ENCODE results near the gene TMEM126B.

DNA sequence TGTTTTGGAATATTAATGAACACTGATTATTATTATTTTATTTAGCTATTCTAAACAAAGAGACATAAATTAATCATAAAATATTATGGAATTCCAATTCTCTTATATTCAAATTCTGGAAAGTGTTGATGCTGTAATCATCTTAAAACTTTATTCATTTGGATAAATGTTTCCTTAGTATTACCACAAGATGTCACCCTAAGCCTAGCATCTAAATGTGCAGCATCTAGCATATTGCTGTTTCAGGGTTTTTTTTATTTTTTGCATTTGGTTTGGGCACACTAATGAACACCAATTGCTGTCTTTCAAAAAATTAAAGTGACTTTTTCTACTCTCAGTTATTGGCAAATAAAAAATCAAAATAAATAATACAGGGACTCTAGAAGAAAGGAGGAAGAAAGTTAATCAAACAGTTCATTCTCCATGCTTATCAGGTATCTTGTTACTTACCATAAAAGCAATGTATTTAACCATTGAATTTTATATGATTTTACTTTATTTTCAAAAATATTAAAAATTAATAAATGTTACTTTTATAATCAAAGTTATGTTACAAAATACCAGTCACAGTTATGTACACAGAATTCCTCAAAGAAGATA lies 33.0 kb upstream of the TMEM126B start:
- TF ChIP-seq FOXK2 (IDR thresholded peaks at IDR 0.05), result no peak
- TF ChIP-seq, protein P1, sequence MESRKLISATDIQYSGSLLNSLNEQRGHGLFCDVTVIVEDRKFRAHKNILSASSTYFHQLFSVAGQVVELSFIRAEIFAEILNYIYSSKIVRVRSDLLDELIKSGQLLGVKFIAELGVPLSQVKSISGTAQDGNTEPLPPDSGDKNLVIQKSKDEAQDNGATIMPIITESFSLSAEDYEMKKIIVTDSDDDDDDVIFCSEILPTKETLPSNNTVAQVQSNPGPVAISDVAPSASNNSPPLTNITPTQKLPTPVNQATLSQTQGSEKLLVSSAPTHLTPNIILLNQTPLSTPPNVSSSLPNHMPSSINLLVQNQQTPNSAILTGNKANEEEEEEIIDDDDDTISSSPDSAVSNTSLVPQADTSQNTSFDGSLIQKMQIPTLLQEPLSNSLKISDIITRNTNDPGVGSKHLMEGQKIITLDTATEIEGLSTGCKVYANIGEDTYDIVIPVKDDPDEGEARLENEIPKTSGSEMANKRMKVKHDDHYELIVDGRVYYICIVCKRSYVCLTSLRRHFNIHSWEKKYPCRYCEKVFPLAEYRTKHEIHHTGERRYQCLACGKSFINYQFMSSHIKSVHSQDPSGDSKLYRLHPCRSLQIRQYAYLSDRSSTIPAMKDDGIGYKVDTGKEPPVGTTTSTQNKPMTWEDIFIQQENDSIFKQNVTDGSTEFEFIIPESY (IDR thresholded peaks at IDR 0.05), result no peak
- TF ChIP-seq KDM1A (IDR thresholded peaks at IDR 0.05; ENCODE audit: borderline replicate concordance), result no peak
- TF ChIP-seq, protein P2, sequence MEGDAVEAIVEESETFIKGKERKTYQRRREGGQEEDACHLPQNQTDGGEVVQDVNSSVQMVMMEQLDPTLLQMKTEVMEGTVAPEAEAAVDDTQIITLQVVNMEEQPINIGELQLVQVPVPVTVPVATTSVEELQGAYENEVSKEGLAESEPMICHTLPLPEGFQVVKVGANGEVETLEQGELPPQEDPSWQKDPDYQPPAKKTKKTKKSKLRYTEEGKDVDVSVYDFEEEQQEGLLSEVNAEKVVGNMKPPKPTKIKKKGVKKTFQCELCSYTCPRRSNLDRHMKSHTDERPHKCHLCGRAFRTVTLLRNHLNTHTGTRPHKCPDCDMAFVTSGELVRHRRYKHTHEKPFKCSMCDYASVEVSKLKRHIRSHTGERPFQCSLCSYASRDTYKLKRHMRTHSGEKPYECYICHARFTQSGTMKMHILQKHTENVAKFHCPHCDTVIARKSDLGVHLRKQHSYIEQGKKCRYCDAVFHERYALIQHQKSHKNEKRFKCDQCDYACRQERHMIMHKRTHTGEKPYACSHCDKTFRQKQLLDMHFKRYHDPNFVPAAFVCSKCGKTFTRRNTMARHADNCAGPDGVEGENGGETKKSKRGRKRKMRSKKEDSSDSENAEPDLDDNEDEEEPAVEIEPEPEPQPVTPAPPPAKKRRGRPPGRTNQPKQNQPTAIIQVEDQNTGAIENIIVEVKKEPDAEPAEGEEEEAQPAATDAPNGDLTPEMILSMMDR (IDR thresholded peaks at IDR 0.05 in 2 of 3, conservative IDR thresholded peaks at IDR 0.05 in 1 of 3; ENCODE audit: control insufficient read depth in 2 of 3, extremely low read depth in 1 of 3, insufficient read depth in 1 of 3, low read depth in 3 of 3, low read length in 3 of 3), result peak; percentile 32 to 70 (median 45); a peak in 5 of 6 replicates
- peak; percentile 86 for TF ChIP-seq ZNF384 (IDR thresholded peaks at IDR 0.05; ENCODE audit: borderline replicate concordance, low read depth, low read length)

All from GM12878 (cell line).